HG03175 (cell line): ENCODE data around the gene TBC1D14.
"Not testable (repeated sequence)": the region's sequence is repeated elsewhere in the genome, so short reads cannot be mapped to it uniquely, and the experiment has no call there.

Source experiments
- ATAC-seq: cut with Tn5 transposase; IDR thresholded peaks from one replicate; pipeline ENCODE4 v1.9.1; 2021; ENCODE audit warnings: mild to moderate bottlenecking, moderate library complexity; ENCODE audit not compliant: unreplicated experiment

Gene TBC1D14

DNA sequence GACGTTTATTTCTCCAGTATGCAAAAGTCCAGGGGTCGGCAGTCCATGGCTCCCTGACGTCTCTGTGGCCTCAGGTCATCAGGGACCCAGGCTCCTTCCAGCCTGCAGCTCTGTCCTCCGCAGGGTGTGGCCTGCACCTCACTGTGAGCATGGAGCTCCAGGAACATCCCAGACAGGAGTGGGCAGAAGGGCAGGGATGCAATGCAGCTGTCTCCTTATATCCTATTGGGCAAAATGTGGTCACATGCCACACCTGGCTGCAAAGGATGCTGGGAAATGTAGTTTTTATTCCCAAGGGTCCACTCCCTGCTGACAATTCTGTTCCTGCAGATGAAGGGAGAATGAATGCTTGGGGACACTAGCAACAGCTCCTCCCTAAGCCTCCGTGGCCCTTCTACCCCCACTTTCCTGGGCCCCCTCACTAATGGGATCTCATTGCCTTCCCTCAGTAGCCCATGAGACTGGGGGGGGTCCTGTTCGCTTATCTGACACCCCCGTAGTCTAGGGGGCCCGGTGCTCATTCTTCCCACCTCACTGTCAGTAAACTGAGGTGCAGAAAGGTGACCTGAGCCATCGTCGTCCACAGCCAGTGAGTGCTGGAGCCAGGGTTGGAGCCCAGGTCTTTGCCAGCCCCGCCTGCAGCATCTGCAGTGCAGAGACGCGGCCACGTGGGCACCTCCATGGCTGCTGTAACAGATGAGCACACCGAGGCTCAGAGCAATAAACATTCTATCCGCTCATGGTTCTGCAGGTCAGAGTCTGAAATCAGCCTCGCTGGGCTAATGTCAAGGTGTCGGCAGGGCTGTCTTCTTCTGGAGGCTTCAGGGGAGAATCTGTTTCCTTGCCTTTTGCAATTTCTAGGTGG lies 164.1 kb downstream of the TBC1D14 start:
- ATAC-seq: no peak

DNA sequence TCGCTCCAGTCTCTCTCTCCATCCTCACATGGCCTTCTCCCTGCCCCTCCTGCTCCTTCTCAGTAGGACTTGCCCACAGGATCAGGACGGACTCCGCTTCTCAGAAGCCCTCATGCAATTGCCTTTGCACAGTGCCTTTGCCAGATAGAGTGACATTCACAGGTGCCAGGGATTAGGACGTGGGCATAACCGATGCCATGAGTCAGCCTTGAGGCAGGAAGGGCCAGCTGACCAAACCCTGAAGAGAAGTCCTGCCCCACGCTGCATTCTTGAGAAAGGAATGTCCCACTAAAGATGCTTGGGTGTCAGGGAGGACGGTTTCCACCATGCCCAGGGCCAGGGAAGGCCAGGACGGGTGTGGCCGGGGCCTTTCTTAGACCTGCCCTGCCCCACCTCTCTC lies 164.8 kb downstream of the TBC1D14 start:
- ATAC-seq: no peak

DNA sequence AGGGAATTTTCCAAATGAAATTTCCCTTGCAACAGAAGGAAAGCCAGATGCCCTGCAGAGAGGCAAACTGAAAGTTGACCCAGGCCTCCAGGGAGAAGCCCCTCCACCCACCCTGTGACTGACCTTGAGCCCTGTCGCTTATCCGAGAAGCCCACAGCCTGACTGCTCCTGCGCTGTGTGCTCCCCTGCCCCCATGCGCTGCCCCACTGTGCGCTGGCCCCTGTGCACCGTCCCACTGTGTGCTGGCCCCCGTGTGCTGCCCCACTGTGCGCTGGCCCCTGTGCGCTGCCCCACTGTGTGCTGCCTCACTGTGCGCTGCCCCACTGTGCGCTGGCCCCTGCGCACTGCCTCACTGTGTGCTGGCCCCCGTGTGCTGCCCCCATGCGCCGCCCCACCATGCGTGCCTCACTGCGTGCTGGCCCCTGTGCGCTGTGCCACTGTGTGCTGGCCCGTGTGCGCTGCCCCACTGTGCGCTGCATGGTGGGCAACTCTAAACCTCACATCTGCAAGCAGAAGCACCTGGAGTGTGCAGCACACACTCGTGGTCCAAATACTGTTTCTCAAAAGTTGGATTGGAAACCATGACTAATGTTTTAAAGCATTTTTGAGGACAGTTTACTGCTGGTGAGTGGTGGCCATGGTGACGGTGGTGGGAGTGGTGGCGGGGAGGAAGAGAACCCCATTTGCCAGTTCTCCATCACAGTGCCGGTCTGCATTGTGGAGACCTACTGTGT lies 166.5 kb downstream of the TBC1D14 start:
- no peak for ATAC-seq

DNA sequence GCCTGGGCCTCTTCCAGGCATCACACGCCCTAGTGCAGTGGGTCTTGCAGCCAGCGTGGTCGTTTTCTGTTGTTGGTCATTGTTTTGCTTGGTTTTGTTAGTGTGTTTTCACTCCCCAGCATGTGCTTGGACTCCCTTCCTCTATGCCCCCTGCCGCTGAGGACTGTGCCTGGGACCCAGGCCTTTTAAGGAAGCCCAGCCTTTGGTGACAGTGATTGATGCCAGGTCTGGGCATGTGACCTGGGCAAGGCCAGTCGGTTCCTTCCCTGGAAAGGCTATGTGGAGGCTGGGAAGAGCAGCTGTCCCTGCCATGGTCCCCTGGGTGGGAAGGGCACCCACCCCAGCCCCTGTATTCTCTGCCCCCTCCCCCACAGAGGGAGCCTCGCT lies 167.1 kb downstream of the TBC1D14 start:
- ATAC-seq: no peak

- no peak for ATAC-seq
Measured at GRCh38 chr4:7077371-7077770, 167.7 kb downstream of the TBC1D14 start.

DNA sequence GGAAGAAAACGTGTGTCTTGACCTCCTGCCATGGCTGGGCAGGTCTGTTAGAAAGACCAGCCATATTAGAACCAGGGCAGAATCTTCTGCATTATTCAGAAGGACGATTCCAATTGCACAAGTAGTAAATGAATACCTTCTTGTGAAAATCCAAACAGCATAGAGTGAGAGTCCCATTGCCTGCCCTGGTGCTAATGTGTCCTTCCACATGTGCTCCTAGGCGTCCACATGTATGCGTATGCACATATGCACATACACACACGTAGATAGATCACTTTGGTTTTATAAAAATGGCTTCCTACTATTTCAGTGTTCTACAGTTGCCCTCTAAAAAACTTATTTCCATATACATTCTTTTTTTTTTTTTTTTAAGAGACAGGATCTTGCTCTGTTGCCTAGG lies 168.4 kb downstream of the TBC1D14 start:
- no peak for ATAC-seq

DNA sequence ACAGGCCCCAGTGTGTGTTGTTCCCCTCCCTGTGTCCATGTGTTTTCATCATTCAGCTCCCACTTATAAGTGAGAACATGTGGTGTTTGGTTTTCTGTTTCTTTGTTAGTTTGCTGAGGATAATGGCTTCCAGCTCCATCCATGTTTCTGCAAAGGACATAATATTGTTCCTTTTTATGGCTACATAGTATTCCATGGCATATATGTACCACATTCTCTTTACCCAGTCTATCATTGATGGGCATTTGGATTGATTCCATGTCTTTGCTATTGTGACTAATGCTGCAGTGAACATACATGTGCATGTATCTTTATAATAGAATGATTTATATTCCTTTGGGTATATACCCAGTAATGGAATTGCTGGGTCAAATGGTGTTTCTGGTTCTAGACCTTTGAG lies 169.9 kb downstream of the TBC1D14 start:
- not testable (repeated sequence) for ATAC-seq

DNA sequence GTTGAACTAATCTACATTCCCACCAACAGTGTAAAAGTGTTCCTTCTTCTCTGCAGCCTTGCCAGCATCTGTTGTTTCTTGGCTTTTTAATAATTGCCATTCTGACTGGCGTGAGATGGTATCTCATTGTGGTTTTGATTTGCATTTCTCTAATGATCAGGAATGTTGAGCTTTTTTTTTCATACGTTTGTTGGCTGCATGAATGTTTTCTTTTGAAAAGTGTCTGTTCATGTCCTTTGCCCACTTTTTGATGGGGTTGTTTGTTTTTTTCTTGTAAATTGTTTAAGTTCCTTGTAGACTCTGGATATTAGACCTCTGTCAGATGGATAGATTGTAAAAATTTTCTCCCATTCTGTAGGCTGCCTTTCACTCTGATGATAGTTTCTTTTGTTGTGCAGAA lies 170.3 kb downstream of the TBC1D14 start:
- ATAC-seq: not testable (repeated sequence)
